Retinal pigment epithelial cell (primary cell): Measurements from ENCODE around the gene PTGR2.

Experiments used
- DNase-seq: peaks from one replicate; pipeline ENCODE4 v3.0.0-alpha.2; 2010; ENCODE audit warnings: low read depth
- H3K4me3 ChIP-seq: 2 replicates; pipeline ENCODE4 v1.5.1; 2011; ENCODE audit warnings: mild to moderate bottlenecking, low read length, control low read depth, moderate library complexity
- CTCF ChIP-seq: conservative IDR thresholded peaks from 2 replicates; pipeline ENCODE4 v1.5.1; 2011; ENCODE audit warnings: low read depth, low read length, control low read depth, inconsistent platforms

The PTGR2 gene

DNA sequence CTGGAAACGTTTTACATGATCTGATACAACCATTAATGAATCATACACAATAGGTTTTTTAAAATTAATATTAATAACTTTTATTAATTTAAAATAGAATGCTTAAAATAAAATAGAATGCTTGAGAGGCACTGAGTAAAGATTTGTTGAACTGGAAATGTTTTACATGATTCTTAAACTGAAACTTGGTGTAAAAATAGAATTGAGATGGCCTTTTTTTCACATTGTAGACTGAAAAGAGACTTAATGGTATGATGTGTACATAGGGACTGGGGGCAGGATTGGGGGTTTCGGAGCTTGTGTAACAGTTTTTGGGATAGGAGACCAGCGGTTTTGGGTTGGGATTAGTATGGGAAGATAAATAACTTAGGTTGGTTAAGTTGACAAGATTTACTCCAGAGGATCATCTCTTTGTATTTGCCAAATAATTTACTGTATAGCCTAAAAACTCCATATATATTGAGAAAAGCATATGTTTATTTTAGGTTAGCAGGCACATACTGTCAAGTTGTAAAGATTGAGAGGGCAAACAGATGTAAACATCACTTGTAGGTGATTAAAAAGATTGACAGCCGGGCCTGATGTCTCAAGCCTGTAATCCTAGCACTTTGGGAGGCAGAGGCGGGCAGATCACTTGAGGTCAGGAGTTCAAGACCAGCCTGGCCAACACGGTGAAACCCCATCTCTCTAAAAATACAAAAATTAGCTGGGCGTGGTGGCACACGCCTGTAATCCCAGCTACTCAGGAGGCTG, 33.0 kb downstream of the PTGR2 start:
- TF ChIP-seq CTCF: no peak
- H3K4me3 ChIP-seq: no peak overlapping the region
- DNase-seq: no peak

GRCh38 chr14:73886449-73887317, 35.1 kb downstream of the PTGR2 start, which contains the start of gene ZNF410:
TSS of gene ZNF410 (plus strand) at chr14:73886859. CDS start at chr14:73892176, 5,317 bp downstream.
- TF ChIP-seq CTCF: no peak
- peak; percentile 83 for DNase-seq
- peak within 1 kb of the TSS; percentile 90 for H3K4me3 ChIP-seq

DNA sequence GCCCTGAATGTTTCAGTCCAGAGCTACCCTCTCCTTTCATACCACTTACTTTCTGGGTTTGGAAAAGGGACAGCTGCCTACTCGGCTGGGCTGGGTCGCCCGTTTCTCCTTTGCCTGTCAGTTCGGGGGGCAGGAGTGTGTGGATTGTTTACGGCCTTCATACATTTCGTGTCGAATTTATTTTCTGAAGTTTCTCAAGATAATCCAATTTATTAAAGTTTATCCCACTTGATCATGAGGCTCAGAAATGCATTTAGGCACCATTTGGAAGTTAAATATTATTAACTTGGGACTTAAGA, 35.6 kb downstream of the PTGR2 start:
- no peak for DNase-seq
- TF ChIP-seq CTCF: no peak
- peak overlapping the region; percentile 90 for H3K4me3 ChIP-seq

DNA sequence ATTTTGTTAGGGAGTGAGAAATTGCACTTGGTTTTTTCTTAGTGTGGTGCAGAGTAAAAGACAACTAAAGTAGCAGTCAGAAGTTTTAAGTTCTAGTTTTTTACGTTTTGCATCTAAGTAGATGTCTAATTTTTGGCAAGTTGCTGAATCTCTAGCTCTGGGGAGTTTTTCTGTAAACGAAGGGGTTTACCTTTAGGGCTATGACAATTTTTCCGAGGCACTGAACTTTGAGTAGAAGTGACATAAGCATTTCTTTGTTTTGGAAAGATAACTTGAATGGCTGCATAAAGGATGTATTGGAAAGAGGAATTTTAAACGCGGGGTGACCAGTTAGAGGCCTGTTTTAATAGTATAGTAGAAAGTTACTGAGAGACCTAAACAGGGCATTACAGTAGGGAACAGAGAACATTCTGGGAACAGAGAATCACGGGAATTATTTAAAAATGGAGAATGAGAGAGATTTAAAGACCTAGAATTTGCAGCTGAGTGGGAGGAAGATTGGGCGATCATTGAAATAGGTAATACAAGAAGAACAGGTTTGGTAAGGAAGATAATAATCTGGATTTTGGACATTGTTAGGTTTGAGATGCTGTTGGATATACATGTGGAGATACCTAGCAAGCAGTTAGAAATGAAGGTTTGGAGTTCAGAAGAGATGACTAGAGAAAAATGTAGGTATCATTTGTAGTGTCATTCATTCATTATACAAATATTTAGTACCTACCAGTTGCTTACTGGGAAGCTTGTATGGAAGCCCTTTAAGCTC, 36.2 kb downstream of the PTGR2 start:
- TF ChIP-seq CTCF: no peak
- no peak for DNase-seq
- peak overlapping the region; percentile 90 for H3K4me3 ChIP-seq

GRCh38 chr14:73888460-73888725, 36.8 kb downstream of the PTGR2 start:
- no peak for DNase-seq
- no peak overlapping the region for H3K4me3 ChIP-seq
- TF ChIP-seq CTCF: no peak

- H3K4me3 ChIP-seq: no peak overlapping the region
- TF ChIP-seq CTCF: no peak
- DNase-seq: no peak
Measured at GRCh38 chr14:73888971-73889370, 37.3 kb downstream of the PTGR2 start.
